HG03280 (cell line): ENCODE data around the gene HSPG2.

Source experiments
- ATAC-seq: cut with Tn5 transposase; IDR thresholded peaks from one replicate; pipeline ENCODE4 v1.9.1; 2021; ENCODE audit warnings: mild to moderate bottlenecking, moderate library complexity; ENCODE audit not compliant: unreplicated experiment

Gene HSPG2

DNA sequence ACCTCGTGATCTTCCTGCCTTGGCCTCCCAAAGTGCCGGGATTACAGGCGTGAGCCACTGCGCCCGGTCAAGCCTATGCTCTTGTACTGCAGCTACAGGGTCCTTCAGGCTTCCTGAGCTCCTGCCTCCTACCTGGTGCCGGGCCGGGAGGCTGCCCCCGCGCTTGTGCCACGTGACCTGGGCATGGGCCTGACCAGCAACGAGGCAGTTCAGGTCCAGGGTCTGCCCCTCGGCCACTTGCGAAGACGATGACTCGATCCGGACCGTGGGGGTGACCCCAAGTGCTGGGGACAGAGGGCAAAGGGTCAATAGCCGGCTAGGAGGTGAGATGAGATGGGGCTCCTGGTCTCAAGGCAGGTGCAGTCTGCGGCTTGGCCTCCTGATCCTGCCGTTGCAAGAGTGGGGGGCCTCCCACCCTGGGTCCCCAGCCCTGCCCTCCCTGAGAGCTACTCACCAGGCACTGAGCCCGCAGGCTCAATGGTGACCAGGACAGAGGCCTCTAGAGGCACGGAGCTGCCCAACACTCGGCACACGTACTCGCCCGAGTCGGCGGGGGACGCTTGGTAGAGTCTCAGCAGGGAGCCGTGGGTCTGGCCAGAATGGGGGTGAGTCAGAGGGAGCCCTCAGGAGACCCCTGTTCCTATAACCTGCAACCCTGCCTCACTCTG lies 87.1 kb downstream of the HSPG2 start:
- ATAC-seq, result no peak

DNA sequence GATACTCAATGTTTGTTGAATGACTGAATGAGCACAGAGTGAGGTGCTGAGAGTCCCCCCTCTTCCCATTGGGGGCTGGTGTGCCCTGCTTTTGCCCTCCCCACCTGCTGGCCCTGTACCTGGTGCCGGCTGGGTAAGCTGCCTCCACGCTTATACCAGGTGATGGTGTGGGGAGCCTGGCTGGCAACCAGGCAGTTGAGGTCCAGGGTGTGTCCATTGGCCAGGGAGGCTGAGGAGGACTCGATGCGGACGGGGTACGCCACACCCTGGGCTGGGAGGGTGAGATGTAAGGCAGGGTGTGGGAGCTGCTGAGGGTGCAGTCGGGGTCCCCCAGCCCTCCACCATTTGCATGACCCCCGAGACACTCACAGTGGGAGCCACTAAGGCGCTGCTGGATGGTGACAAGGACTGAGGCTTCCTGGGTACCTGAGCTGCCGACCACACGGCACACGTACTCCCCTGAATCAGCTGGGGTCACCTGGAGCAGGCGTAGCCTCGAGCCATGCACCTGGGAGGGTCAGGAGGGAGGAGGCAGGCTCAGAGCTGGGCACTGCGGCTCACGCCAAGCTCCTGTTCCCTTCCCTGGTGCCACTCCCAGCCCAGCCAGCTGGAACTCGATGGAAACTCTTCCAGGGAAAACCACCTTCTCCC lies 88.5 kb downstream of the HSPG2 start:
- ATAC-seq, result no peak

DNA sequence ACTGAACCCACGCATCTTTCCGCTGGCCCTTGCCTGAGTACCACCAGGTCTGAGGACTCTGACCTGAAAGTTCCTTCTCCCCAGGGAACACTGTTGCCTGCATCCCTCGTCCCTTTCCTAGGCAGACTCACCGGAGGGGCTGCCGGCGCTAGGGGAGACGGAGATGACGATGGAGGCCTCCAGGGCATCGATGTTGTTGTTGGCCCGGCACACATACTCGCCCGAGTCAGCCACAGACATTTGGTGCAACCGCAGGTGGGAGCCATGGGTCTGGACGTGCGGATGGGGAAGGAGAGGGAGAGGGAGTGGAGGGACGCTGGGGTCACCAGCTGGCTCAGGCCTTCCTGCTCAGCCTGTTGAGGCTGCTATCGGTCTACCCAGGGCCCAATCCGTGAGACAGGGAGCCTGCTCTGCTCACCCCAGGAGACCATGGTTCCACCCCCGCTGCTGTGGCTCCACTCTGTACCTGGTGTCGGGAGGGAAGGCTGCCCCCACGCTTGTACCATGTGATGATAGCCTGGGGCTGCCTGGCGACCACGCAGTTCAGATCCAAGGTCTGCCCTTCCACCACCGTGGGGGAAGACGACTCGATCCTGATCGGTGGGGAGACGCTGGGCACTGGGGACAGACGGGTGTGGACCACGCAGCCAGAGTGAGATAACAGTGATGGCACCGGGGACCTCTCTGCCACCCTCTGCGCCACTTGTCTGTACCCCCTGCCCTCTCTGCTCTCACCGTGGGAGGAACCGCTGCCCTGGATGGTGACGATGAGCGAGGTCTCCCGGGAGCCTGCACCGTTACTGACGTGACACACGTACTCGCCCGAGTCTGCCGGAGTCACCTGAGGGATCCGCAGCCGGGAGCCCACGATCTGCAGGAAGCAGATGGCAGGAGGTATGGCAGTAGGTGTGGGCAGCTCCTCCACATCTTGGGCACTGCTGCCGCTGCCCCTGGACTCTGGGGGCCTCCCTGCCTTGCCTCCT lies 89.6 kb downstream of the HSPG2 start:
- no peak for ATAC-seq

DNA sequence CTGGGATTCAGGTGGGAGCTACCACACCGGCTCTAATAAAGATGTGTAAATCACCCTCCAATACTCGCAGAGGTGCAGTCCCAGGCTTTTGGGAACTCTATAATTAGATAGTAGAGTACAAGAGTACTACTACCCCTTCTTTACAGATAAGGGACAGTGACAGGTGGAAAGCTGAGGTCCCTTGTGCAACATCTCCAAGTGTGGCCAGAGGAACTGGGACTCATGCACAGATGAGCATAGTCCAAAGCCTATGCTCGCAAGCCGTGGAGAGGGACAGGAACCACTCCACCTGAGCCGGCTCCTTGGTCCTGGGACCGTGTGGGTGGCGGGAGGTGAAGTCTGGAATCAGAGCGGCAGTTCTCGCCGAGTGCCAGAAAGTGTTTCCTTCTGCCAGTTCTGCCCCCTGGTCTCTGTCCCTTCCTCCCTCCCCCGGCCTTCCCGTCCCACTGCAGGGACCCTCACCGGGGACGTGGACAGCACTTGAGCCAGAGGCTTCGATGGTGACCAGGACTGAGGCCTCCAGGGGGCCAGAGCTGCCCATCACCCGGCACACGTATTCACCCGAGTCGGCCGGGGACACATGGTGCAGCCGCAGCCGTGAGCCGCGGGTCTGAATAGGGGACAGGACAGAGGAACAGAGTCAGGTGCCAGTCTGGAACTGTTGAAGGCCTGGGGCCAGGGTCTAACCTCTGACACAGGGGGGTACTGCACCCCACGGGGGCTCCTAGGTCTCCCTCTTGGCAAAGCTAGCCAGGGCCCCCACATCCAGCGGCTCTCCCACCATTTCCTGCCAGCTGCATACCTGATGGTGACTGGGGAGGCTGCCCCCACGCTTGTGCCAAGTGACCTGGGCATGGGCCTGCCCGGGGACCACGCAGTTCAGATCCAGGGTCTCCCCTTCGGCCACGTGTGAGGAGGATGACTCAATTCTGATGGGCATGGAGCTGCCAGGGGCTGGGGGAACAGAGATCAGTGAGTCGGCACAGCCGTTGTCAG lies 91.2 kb downstream of the HSPG2 start:
- no peak for ATAC-seq

DNA sequence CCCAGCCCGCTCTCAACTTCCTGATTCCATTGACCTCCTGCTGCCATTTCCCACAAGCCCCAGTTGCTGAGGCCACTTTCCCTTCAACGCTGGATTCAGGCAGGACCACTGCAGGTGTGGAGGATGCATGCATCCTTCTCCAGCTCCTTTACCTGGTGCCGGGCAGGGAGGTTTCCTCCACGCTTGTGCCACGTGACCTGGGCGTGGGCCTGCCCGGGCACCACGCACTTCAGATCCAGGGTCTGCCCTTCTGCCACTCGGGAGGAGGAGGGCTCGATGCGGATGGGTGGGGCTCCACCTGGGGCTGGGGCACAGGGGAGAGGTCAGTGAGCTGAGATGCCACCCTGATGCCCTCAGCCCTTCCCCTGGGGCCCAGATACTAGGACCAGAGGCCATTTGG lies 93.1 kb downstream of the HSPG2 start:
- no peak for ATAC-seq

DNA sequence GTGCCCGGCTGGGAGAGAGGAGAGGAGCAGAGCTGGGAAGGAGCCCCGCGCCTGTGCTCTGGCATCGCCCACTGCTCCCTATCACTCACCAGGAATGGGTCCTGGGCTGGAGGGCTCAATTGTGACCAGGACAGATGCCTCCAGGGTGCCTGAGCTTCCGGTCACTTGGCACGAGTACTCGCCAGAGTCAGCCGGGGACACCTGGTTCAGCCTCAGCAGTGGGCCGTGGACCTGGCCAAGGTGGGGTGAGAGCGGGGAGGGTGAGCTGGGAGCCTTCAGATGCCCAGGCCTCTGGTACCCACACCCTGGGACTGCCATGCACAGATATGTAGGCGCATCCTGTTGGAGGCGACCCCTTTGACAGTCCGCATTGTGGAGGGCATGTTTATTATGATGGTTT lies 93.9 kb downstream of the HSPG2 start:
- no peak for ATAC-seq

DNA sequence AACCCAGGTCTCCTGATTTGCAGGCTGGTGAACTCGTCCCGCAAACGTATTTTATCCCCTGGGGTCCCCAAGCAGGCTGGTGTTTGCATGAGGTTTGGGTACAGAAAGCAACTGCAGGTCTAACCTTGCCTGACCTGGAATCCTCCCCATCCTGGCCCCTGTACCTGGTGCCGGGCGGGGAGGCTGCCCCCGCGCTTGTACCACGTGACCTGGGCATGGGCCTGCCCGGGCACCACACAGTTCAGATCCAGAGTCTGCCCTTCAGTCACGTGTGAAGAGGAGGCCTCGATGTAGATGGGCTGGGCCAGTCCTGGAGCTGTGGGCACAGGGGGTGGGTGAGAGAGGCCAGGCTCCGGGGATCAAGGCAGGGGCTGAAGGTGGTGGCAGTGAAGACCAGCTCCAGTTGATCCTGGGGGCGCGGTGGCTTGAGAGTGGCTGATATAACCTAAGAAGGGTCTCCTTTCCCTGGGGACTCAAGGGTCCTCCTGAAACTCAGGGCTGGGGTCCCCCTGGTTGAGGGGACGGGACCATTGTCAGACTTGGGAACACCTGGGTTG lies 94.4 kb downstream of the HSPG2 start:
- no peak for ATAC-seq

DNA sequence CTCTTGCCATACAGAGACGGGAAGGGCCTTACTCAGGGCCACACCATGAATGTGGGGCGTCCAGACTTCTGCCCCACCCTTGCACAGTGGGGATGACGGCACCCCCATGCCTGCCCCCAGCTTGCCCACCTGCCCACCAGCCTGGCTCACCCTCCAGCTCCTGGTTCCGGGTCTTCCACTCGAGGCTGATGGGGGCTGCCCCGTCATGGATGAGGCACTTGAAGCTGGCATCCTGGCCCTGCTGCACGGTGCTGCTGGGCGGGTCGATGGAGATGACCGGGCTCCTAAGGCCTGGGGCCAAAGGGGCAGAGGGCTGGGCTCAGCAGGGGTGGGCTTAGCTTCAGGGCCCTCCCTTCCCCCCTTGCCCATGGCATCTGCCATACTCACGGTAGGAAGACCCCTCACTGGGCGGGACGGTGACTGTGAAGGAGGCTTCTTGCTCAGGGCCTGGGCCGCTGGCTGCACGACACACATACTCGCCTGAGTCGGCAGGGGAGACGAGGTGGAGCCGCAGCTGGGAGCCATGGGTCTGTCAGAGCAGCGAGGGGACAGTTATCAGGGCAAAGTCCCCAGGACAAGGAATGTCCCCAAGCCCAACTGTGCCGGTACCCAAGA lies 95.2 kb downstream of the HSPG2 start:
- no peak for ATAC-seq

DNA sequence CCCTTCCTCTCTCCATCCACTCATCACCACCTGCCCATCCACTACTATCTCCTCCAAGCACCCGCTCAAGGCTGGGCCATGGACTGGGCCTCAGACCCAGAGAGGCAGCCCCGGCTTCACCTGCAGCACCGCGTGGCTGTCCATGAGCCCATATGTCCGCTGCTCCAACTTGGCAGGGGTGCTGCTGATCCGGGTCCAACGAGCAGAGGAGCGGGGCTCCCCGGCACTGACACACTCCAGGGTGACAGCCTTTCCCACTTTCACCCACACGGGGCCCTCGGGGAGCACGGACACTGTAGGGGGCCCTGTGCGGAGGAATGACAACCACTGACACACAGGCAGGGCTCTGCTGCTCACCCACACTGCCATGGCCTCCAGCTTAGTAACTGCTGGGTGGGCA lies 96.1 kb downstream of the HSPG2 start:
- no peak for ATAC-seq

DNA sequence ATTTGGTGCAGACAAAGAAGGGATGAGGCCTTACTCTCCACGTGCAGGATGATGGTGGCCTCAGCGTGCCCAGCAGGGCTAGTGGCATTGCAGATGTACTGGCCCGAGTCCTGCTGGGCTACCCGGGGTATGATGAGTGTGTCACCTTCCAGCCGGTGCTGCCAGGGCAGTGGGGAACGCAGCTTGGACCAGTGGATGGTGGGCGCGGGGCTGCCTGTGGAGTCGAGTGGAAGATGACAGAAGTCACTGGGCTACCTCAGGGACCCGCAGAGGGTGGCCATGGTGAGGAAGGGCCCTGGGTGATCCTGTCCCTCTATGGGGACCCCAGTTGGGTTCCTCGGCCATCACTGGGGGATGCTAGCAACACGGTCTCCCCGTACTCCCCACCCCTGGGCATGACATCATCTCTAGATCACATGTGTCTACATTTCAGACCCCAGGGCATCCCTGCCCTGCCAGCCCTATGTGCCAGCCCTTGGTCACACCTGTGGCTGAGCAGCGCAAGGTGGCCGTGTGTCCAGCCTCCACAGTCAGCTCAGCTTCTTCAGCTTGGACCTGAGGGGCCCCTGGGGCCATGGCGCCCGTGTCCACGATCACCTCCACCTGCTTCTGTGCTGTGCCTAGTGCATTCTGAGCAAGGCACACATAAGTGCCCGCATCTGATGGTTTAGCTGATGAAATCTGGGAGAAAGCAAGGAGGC lies 97.6 kb downstream of the HSPG2 start:
- no peak for ATAC-seq

DNA sequence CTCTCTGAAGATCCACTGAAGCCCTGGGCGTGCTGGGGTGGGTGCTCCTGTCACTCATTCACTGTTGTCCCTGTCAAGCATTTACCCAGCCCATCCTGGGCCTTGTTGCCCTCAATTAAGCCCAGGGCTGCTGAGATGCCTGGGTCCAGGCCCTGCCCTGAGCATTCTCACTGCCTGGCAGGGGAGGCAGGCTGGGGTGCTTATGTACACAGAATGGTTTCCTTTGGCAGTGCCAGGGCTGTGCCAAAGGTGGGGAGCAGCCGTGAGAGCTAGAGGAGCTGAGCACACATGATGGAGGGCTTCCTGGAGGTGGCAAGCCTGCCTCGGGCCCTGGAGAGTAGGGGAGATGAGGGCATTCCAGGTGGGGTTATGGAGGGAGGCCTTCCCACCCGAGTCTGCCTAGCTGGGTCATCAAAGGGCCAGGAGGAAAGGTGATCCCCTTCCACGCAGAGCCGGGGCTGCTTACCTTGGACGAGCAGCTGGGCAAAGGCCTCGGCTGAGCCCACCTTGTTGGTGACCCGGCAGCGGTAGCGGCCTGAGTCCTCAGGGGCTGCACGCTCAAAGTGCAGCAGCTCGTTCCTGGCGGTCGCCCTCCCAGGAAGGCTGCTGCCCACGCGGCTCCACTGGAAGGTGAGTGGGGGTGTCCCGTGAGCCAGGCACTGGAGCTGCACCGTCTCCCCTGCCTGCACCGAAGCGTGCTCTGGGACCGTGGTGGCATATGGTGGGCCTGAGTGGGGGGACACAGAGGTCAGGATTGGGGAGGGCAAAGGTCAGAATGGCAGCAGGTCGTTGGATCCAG lies 98.6 kb downstream of the HSPG2 start:
- no peak for ATAC-seq

DNA sequence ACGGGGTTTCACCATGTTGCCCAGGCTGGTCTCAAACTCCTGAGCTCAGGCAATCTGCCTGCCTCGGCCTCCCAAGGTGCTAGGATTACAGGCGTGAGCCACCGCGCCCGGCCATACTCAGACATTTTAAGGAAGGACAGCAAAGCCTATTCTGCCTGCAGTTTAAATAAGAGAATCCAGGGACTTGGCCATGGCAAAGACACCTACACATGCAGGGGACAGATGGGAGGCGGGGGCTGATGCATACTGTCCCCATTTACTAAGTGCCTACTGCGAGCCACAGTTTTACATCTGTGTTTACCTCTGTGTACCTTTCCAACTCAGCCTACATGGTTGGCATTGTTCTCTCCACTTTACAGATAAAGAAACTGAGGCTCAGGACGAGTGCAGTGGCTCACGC lies 99.6 kb downstream of the HSPG2 start:
- no peak for ATAC-seq

DNA sequence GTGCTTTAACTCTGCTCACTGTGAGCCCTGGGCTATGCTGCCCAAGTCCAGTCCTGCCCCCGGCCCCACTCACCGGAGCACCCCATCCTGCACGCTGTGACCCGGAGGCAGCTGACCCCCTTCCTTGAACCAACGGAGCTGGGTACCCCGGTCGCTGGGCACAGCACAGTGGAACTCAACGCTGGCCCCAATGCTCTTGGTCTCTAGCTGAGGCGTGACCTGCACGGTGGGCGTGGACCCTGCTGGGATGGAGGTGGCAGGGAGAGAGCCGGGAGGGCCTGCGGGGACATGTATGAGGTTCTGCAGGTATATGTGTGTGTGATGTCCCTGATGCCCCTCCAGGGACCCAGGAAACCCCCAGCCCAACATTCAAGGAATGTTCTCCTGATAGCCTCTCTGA lies 100.4 kb downstream of the HSPG2 start:
- ATAC-seq, result no peak

DNA sequence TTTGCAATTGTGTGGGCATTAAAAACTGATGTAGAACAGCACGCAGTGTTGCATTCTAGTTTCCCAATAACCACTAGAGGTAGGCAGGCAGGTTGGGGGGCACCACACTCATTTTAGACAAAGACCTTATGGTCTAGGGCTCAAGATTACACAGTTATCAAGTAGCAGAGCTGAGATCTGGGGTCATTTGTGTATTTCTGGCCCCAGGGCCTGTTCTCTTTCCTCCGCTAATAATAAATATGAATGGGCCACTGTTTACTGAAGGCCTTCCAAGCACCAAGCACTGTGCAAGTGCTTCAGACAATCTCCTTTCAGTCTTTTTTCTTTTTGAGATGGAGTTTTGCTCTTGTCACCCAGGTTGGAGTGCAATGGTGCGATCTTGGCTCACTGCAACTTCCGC lies 101.1 kb downstream of the HSPG2 start:
- ATAC-seq, result no peak

DNA sequence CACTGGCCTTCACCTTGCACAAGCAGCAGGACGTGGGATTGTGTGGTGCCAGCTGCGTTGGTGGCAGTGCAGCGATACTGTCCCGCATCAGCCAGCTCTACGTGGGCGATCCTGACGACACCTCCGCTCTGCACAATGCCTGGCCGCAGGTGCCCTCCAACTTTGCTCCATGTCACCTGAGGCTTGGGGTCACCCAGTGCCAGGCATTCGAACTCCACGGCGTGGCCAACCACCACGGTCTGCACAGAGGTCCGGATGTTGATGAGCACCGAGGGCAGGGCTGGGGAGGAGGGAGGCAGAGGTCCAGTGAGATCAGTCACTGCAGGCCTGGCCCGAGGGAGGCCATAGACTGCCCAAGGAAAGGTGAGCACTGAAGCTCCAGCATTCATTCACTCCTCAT lies 102.4 kb downstream of the HSPG2 start:
- ATAC-seq, result no peak

DNA sequence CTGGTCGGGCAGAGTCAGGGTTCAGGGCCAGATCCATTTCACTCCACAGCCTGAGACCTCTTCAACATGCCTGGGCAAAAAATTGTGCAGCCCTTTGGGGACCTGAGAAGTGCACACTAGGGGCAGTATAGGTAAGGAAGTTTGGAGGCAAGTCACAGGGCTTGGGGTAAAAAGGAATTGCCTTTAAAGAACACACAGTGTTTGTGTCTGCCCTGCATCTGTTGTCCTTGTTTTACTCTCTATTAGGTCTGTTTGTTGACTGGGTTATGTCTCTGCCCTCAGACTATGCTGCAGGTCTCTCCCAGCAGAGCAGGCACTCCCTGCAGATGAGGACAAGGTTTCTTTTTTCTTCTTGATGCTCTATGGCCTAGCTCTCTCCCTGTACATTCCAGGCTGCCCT lies 103.0 kb downstream of the HSPG2 start:
- ATAC-seq, result no peak

DNA sequence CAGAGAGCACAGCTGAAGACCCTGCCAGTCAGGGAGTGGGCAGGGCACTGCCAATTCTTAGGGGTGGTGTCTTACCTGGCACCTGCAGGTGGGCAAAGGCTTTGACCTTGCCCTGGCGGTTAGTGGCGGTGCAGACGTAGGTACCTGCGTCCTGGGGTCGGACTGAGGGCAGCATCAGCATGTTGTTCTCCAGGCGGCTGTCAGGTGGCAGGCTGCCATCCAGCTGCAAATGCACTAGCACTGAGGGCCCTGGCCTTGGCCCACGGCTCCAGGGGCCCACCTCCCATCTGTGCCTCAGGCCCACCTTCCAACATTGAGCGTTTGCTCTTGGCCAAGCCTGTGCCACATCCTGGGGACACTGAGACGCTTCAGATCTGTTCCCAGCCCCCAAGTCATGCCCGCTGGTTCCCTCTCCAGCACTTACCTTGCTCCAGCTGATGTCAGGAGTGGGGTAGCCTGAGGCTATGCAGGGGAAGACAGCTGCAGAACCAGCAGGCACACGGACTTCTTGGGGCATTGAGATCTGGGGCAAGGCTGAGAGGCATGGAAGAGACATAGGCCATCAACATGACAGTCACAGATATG lies 103.6 kb downstream of the HSPG2 start:
- no peak for ATAC-seq

DNA sequence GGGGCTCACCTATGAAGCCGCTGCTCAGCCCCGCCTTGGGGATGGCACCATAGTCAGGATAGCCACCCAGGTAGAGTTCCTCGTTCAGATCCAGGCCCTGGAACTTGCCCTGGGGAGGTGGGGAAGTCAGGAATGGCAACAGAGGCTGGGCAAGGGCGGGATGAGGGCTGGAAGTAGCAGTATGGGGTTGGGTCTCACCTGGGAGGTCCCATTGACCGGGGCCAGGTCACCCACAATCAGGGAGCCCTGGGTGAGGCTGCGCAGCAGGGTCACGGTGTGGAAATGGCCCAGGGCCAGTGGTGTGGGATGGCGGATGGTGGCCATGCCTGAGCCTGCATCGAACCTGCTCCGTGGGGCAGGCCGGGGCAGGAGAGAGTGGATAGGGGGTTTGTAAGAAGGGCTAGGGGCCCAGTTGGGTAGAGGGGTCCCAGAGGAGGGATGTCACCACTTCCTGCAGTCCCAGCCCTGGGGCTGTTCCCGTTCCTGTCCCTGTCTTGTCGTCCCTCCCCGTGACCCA lies 105.6 kb downstream of the HSPG2 start:
- no peak for ATAC-seq
